SIG-M5 treated with dmso at 0.1 percent for 504 hours (cell line): ENCODE measurements around the gene RSL24D1.

Experiments
- DNase-seq: peaks from one replicate; lab custom pipeline; 2025; ENCODE audit not compliant: unreplicated experiment; lab: John Stamatoyannopoulos, UW

Gene RSL24D1

DNA sequence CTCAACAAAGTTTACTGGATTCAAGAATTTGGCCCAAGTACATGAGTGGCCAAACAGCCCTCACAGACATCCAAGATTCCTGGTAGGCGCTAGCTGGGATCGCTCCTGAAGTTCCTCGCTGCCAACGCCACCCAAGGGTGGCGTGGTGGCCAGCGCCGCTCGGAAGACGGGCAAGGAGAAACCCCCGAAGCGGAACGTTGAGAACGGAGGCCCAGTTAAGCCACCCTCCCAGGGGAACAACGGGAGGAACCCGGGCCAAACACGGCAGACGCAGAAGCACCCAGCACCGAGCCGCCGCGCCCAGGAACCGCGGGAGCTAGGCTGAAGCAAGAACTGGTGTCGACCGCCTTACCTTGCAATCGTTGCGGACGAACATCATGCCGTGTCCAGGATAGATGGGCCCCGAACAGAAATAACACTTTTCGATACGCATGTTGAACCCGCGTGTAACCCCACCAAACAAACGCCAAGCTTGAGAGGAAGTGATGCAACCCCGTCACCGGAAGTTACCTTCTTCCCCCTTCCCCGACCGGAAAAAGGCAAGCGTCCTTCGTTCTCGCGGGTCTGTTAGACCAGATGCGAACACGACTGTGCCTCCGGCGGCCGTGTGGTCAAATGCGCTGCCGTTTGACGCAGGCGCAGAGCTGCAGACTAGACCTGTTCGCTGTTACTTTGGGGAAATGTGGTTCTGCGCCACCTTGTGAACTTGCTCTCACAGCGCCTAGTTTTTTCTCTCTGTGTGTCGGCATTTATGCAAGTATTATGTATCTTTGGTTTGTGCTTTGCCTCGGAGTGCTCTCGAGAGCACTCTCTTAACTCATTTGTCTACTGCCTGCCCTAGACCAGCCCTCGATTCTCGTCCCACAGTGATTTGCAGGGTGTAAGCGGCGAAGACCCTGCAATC, at the start of gene RSL24D1:
Gene RSL24D1 (minus strand): TSS at position 484 of the 904 bp plus-strand sequence. CDS start 51 bp downstream, at position 433.
- peak; percentile 98 for DNase-seq

DNA sequence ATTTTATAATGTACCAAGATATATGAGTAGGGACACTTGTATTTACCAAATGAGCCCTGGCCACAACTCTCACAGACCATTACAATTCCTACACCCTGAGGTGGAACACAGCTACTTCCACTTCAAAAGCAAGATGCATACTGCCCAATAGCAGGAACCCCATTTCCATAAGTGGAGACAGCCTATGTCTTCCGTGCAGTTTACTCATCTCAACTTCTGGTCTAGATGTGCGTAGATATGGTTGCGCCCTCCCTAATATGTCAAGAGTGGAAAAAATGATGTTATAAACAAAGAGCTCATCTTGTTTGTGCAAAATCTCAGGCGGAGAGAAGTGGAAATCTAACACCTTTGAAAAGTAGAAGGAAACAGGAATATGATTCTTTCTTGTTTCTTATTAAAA, 48.3 kb upstream of the RSL24D1 start:
- DNase-seq, result no peak

DNA sequence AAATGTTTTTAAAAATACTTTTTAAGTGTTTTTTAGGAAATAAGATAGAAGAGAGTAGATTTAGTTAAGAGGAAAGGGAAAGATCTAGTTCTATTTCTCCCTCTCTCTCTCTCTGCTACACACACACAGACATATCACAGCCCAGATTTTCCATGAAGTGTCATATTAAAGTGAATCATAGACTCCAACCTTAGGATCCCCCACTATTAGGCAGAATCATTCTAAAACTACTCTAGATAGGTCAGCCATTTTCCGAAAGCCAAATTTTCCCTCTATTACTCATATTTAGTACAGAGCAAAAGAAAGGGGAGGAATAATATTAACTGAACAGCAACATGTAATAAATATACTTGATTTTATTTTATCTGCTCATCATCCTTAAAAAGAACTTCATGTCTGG, 45.1 kb upstream of the RSL24D1 start:
- DNase-seq, result no peak

DNA sequence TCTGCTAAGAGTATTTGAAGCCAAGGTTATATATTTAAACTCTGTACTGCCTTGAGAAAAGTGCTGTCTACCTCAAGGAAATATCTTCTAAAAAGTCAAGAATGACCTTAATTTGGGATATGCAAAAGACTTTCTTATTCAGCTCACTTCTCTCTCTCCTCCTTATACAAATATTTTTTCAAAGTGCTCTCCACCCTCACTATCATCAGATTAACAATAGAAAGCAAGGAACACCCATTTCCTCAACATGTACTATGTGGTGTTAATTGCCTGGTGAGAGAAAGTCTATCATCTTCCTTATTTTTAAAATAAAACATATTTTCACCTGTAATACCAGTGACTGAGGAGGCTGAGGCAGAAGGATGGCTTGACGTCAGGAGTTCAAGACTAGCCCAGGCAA, 44.4 kb upstream of the RSL24D1 start:
- DNase-seq, result no peak

DNA sequence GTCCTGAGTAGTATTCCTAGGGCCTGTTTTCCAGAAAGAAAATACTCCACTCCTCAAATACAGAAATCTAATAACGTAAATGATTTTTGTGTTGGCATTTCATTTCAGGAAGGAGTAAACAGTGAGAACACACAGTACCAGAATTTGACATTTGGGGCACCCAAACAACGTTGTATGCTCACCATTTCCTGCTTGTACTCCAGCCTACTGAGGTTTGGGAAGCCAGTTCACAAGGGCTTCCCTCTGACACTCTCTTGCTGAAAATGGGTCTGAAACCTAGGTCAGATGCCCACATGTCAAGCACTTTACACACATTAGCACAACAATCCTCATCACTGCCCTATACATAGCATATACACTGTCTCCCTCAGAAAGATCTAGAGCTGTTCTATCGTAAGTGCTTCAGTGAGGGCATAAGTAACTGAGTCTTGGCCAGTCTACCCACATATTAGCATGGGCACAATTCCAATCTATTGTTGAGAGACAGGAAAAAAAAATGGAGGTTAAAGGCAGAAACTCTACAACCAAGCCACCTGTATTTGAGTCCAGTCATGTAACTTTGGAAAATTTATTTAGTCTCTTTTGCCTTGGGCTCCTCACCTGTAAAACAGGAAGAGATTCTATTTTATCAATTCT, 43.5 kb upstream of the RSL24D1 start:
- no peak for DNase-seq

DNA sequence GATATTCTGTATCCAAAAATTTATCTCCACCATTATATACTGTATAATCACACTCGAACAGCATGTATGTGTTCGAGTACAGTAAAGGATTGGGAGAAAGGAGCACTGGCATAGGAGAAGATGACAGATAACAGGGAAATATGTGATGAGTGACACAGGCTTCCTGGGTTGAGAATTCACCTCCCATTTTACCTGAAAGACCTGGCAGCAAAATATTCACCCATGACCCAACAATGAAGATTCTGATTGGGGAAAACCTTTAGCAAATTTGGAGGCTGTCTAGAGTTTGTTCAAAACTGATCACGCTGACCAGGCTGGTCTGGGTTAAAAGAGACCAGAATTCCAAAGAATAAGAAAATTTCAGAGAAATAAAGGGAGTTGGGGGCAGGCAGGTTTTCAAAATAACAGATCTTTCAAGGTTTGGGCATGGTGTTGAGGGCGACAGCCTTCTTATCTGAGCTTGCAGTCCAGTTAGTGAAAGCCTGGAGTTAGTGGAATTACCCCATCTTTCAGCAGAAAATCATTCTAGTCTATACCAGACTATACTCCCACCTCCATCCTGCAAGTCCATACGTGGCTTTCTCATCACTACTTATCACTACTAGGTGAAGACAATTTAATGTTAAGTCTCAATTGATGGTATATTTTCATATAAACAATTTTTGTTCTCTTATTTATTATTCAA, 42.8 kb upstream of the RSL24D1 start:
- DNase-seq, result no peak

DNA sequence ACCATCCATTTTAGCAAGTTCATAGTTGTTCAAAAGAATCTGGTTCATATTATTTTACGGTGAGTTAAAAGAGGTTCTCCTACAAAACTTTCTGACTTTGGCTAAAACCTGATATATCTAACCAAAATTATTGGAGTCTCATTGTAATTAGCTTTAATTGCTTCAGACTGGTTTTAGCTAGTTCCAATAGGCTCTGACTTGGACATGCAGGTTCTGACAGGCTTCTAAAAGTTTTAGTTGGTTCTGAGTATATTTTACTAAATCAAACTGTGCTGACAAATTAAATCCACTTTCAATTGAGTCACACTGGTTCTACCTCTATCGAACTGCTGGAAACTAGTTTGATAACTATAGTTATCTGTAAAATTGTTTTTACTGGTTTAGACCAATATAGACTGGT, 42.1 kb upstream of the RSL24D1 start:
- no peak for DNase-seq

DNA sequence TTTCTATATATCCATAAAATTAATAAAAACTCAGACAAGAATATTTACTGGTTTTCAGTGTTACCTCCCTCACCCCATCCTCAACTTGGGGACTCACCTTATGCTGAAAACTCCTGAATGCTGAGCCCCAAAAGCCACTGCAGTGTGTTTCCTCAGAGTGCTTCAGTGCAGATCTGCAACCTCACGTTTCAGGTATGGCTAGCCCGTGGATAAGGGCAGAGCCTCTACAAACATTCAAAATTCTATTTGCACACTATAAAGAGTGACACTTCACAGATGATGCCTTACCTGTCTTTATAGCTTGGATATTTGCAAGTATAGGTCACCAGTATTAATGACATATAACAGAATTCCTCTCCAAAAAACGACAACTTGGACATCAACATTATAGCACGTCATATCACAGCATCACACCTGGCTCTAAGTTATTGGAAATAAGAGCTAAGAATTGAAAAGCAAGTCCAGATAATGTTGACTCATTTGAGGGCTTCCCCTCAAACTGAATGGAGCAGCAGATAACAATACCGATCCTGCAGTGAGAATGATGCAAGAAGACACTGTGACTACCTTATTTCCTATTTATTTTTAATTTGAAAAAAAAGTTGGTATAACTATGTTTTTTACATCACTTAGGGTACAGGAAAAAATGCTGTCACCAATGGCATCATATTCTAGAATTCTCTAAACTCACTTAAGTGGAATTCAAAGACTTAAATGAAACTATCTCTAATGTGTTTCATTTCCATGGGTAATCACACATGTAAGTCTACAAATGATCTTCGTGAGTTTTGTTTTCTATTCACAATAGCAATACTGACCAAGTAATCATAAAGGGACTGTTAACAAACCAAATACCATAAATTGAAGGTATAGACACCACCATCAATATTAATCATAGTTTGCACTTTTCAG, 40.7 kb upstream of the RSL24D1 start:
- DNase-seq, result no peak

DNA sequence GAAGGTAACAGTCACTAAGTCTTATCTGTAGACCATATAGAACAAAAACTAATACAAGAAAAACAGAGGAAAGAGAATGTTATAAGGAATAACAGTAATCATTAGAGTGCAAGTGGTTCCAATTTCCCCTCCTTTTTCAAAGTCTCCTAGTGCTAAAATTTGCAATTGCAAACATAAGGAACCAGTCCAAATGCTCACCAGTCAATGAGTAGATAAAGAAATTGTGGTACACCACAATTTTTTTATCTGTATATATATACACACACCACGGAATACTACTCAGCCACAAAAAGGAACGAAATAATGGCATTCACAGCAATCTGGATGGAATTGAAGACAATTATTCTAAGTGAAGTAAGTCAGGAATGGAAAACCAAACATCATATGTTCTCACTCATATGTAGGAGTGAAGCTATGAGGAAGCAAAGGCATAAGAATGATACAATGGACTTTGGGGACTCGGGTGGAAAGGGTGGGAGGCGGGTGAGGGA, 38.9 kb upstream of the RSL24D1 start:
- no peak for DNase-seq

DNA sequence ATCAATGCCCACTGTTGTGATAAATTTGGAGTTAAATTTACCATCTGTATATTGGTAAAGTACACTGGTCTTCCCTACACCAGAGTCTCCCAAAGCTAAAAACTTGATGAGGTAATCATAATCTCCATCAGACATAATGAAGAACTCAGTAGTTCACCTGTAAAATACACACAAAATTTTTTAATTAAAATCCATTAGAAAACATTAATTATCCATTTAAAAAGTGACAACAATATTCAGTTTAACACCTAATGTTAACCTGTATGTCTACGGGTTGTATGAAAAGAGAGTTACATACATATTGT, 38.0 kb upstream of the RSL24D1 start:
- DNase-seq, result no peak

DNA sequence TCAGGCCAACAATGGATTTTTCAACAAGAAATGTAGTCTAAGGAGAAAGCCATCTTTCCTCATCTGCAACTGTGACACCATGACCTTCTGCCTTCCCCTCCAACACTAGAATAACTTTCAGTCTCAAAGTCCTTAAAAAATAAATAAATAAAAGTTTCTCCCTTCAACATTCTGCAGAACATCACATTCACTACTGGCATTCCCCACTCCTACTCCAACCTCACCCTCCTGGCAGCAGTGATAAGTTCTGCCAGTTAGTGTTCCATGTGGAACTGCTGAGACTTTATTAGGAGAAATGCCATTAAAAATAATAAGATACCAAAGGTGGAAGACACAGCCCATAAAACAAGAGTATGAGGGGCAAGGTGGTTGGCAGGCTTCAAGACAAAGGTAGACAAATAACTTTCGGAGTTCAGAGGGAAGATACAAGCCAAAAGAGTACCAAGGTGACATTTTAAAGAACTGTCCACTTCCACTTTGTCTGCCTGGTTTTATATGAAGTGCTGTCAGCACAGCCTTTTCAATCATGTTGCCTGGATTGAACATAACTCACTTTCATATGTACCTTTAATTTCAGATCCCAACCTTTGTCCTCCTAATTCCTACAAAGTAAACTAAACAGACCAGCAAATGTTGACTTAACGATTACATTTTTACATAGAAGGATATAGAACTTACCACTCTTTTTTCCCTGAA, 37.5 kb upstream of the RSL24D1 start:
- no peak for DNase-seq

DNA sequence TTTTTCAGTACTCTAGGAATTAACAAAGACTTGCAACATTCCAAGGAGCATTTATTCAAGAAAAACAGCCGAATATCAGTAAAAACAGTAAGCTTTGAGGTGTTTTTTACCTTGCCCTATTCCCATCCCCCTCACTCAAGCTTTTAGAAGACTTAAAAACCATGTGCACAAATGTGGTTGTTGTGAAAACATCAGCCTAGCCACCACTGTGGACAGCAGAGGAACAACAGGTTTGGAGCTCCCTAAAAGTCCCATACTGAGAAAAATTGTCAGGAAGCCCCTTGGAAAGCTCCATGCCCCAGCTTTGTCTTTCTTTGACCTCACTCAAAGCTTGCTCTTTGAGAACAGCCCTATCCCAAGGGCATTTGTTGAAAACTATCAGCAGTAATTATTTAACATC, 34.7 kb upstream of the RSL24D1 start:
- DNase-seq, result no peak

DNA sequence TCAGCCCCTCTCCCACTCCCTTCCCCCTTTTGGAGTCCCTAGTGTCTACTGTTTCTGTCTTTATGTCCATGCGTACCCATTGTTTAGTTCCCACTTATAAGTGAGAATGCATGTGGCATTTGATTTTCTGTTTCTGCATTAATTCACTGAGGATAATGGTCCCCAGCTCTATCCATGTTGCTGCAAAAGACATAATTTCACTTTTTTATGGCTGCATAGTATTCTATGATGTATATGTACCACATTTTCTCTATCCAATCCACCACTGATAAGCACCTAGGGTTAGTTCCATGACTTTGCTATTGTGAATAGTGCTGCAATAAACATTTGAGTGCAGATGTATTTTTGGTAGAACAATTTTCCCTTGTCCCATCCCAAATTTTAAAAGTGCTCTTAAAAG, 34.2 kb upstream of the RSL24D1 start:
- DNase-seq, result no peak

DNA sequence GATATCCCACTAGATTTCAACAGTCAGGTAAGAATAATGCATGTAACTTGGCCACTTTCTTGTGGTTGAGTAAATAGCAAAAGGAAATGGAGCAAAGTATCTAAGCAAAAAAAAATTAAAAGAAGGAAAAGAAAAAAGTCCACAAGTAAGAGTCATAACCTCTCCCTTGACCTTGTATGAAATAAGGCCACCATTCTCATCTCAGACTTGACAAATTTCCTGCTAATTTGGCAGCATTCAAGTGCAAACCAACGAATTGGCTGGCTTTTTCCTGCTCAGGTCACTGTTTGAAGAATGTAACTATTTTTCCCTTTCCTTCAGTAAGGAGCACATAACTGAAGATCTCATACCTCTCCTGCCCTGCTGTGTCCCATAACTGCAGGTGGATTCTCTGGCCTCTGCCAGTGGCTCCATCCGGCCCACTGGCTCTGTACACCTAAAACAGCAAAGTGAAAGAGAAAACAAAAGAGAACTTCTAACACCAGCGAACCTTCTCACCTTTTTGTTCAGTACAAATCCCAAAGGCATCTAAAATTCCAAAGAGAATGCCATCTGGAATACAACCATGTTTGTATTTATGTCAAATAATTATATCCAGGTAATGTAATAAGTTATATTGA, 33.4 kb upstream of the RSL24D1 start:
- no peak for DNase-seq

DNA sequence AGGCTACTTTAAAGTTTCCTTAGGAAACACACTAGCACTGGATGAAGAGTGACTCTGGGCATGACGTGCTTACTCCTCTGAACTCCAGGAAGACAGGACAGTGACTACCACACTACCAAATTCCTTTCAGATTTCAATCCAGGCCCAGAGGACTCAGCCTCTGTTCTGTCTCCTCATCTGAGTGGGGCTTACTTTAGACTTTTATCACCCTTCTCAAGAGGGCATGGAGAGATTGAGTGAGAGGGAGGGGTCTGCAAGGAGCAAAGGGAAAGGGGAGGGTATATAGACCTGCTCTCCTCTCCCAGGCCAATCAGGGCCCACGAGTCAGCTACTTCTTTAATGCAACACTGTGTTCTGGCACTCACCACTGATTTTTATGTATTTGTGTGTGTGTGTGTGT, 29.4 kb upstream of the RSL24D1 start:
- DNase-seq, result no peak

DNA sequence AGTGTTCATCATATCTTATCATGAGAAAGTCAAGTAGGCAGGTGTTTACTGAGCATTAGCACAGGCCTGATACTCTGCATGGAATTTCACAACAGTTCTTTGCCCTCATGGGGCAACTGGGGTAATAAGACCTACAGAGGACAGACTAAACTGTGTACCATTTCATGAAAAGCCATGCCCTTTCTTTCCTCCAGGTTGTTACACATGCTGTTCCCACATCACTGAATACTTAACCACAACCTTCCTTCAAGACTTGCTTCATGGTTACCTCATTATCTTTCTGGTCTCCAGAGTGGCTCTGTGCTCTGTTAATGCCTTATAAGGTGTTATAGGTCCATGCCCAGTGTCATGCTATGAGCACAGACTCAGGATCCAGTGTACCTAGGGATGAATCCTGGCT, 28.2 kb upstream of the RSL24D1 start:
- DNase-seq, result peak; percentile 80

DNA sequence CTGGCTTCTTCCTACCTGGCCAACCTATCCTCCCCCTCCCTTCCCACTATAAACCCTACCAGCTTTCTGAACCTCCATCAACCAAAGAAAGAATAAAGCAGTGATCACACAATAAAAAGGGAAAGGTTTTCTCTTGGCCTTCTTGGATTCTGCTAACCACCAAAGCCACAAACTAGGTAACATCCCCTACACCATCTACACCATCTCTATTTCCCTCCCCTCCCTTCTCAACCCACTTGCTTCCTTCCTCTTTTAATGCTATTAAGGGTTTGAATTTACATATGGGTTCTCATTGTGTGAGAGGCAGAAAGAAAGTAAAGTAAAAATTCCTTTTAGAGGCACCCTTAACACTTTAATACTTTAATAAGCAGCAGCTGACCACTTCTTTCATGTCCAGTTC, 25.8 kb upstream of the RSL24D1 start:
- DNase-seq, result peak; percentile 91

DNA sequence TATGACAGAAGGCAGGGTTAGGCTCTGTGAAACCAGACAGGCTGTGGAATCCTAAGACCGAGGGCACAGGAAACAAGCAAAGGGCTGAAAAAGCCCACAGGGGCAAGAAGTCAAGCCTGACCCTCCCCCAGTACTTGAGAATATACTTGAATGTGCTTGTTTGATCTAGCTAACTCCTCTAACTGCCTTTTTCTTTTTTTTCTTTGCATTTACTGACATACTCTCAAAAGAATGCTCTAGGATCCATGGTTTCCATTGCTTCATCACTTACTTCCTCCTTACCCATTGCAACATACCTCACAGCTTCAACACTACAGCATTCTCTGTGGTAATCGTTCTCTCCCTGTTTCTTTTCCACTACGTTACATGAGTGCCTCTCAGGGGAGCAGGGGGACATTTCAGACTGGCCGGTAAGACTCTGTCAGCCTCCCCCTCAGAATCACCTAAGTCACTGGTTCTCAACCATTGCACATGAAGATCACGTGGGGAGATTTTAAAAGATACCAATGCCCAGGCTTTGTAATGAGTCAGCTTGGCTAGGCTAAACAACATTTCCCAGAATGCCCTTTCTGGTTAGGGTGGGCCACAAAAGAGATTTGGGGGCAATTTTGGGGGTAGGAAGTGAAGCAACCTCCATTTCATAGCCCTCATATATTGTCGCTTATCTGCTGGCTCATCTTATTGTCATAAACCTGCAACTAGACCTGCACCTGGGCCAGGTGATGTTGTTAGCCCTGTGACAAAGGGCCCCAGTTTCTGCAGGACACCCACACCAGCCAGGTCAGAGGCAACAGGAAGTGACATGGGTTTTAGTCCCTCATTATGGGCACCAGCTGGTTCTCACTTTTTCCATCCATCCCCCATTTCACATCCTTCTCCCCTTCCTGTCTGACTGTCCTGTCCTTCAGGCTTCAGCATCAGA, 24.6 kb upstream of the RSL24D1 start:
- peak; percentile 99 for DNase-seq

DNA sequence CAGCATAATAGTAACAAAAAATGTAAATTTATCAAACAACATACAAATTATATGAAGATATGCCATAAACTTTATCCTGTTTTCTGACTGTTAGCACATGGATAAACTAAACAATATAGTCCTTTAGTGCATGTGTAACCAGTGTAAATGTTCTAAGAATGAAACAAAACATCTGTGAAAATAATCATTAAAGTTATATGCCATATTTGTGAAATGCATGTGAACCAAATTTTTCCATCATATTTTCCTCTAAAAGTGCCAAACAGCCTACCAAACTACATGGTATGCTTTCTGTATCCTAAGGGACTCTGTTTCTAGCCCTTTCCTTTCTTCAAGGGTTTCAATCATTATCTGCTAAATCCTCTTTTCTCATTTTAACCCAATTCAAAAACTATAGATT, 23.9 kb upstream of the RSL24D1 start:
- no peak for DNase-seq
